NCI-H2196 (cell line): Measurements from ENCODE around the gene SLC29A1.

Source experiments
- DNase-seq: peaks from one replicate; lab custom pipeline; 2025; ENCODE audit not compliant: unreplicated experiment; lab: John Stamatoyannopoulos, UW

Gene SLC29A1

GRCh38 chr6:44234101-44235025, 11.0 kb downstream of the SLC29A1 start:
- peak; percentile 77 for DNase-seq

- no peak for DNase-seq
Observed at GRCh38 chr6:44235269-44235668, 11.9 kb downstream of the SLC29A1 start.

- no peak for DNase-seq
Observed at GRCh38 chr6:44235891-44236516, 12.6 kb downstream of the SLC29A1 start.

- peak; percentile 96 for DNase-seq
Observed at GRCh38 chr6:44237021-44237812, 13.8 kb downstream of the SLC29A1 start.

GRCh38 chr6:44237813-44238433, 14.5 kb downstream of the SLC29A1 start:
- peak; percentile 82 for DNase-seq

GRCh38 chr6:44238687-44239350, 15.4 kb downstream of the SLC29A1 start:
- DNase-seq: no peak

GRCh38 chr6:44243345-44243744, 19.9 kb downstream of the SLC29A1 start:
- no peak for DNase-seq

GRCh38 chr6:44245391-44245911, 22.1 kb downstream of the SLC29A1 start:
- no peak for DNase-seq

GRCh38 chr6:44245912-44246662, 22.7 kb downstream of the SLC29A1 start:
- DNase-seq: peak; percentile 86

GRCh38 chr6:44246663-44247337, 23.4 kb downstream of the SLC29A1 start, which contains the start of gene HSP90AB1:
Gene HSP90AB1, plus strand, starts transcription at chr6:44247101. Its CDS starts 1,529 bp downstream, at chr6:44248630.
- DNase-seq: peak; percentile 97

GRCh38 chr6:44247338-44248302, 24.2 kb downstream of the SLC29A1 start:
- DNase-seq: peak; percentile 33

GRCh38 chr6:44248579-44248978, 25.2 kb downstream of the SLC29A1 start:
- DNase-seq: no peak

GRCh38 chr6:44249082-44249748, 25.8 kb downstream of the SLC29A1 start:
- no peak for DNase-seq

GRCh38 chr6:44250067-44250717, 26.8 kb downstream of the SLC29A1 start:
- no peak for DNase-seq

- no peak for DNase-seq
Observed at GRCh38 chr6:44250718-44251123, 27.3 kb downstream of the SLC29A1 start.
